Keratinocyte (primary cell): Measurements from ENCODE around the gene KCNH8.

ENCODE experiments used
- CTCF ChIP-seq, 3 experiments: IDR thresholded peaks in 1 of 3; conservative IDR thresholded peaks in 1 of 3; optimal IDR thresholded peaks in 1 of 3; 2 replicates in 2 of 3; 3 replicates in 1 of 3; pipeline versions ENCODE3 to v1.5.1; 2011; ENCODE audit warnings: low read length in 3 of 3, mild to moderate bottlenecking in 3 of 3, moderate library complexity in 2 of 3, control low read depth in 1 of 3, inconsistent platforms in 1 of 3; ENCODE audit not compliant: insufficient read depth in 2 of 3; ENCODE audit errors: extremely low read depth in 1 of 3
- EZH2 ChIP-seq: IDR thresholded peaks from one replicate; pipeline ENCODE4 v1.6.1; 2012; ENCODE audit warnings: inconsistent platforms, mild to moderate bottlenecking, low read length, moderate library complexity

- TF ChIP-seq CTCF (optimal IDR thresholded peaks at IDR 0.05 in 1 of 3, IDR thresholded peaks at IDR 0.05 in 1 of 3, conservative IDR thresholded peaks at IDR 0.05 in 1 of 3; ENCODE audit: extremely low read depth in 1 of 3, insufficient read depth in 2 of 3, low read length in 3 of 3) = no peak
- TF ChIP-seq EZH2 = no peak
Observed at GRCh38 chr3:19155375-19155774, 7.1 kb downstream of the KCNH8 start.
